ENCODE measurements around the gene OR11H6.

DNA sequence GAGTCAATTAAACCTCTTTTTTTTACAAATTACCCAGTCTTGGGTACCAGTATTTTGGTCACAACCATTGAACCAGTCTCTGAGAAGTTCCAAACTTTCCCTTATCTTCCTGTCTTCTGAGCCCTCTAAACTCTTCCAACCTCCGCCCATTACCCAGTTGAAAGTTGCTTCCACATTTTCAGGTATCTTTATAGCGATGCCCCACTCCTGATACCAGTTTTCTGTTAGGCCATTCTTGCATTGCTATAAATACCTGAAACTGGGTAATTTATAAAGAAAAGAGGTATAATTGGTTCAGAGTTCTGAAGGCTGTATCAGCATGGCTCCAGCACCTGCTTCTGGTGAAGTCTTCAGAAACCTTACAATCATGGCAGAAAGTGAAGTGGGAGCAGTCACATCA lies 50.6 kb downstream of the OR11H6 start:
- TF ChIP-seq, protein P1, sequence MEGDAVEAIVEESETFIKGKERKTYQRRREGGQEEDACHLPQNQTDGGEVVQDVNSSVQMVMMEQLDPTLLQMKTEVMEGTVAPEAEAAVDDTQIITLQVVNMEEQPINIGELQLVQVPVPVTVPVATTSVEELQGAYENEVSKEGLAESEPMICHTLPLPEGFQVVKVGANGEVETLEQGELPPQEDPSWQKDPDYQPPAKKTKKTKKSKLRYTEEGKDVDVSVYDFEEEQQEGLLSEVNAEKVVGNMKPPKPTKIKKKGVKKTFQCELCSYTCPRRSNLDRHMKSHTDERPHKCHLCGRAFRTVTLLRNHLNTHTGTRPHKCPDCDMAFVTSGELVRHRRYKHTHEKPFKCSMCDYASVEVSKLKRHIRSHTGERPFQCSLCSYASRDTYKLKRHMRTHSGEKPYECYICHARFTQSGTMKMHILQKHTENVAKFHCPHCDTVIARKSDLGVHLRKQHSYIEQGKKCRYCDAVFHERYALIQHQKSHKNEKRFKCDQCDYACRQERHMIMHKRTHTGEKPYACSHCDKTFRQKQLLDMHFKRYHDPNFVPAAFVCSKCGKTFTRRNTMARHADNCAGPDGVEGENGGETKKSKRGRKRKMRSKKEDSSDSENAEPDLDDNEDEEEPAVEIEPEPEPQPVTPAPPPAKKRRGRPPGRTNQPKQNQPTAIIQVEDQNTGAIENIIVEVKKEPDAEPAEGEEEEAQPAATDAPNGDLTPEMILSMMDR (IDR thresholded peaks at IDR 0.05), result no peak
- TF ChIP-seq POLR2A (IDR thresholded peaks at IDR 0.05), result no peak
